ENCODE measurements around the gene SPATA6. TPM values are rescaled to one million over a fixed set of nuclear protein-coding genes. Genes with fewer than 3 reads are reported as not detected.

The SPATA6 gene
- total and polyA plus RNA-seq, 5 donors = 2.4 to 20.7 (median 18.7) TPM

DNA sequence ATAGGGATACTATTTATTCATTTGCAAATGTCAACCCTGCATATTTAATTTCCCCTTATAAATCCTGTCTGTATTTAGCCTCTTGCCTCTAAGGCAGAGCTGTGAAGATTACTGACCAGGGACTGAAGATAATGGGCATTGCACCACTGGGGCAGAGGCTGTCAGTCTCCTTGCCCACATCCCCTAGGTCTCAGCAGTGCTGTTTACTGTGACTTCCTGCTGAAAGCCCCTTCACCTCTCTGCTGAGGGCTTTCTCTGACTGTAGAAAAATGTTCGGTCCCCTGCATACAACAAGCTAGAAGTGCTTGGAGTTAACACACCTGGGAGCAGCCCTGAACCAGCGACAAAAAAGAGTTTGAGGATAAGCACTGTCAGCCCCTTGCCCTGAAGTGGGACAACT lies 220.7 kb downstream of the SPATA6 start:
- Histone ChIP-seq H3K27me3 (ENCODE audit: control insufficient read depth, insufficient read depth) (no peaks in the 10 kb centered on the region), H3K27ac (ENCODE audit: low read length) (no peak overlapping the region), H3K4me1 (ENCODE audit: control insufficient read depth, insufficient read depth, low read length) (peaks cover 7% of the 10 kb centered on the region), H3K9me3 (ENCODE audit: control insufficient read depth, low read length) (no peaks in the 10 kb centered on the region), H3K4me3 (ENCODE audit: low read length) (no peak overlapping the region)
- 85% methylated on average over 2 of the region's 2 CpGs for WGBS
- no peak for DNase-seq
- intact Hi-C loops (cut with DNase I) = no loop called here
- no peak for ATAC-seq

DNA sequence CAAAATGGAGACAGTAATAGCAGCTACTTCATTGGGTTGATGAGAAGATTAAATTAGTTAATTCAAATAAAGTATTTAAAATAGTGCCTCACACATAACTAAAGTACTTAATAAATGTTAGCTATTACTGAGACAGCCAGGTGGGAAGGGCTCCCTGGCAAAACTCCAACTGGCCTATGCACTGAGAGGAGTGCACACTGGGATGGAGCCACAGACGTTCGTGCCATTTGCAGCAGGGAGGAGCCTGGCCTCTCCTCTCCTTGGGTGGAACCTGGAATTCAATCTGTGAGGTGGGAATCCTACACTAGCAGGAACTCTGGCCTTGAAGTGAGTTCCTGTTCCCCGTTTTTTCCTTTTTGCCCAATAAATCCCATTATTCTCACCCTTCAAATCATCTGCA lies 221.4 kb downstream of the SPATA6 start:
- H3K4me1 ChIP-seq (ENCODE audit: control insufficient read depth, insufficient read depth, low read length) = peaks cover 7% of the 10 kb centered on the region
- H3K9me3 ChIP-seq (ENCODE audit: control insufficient read depth, low read length) = no peaks in the 10 kb centered on the region
- DNase-seq (peak in 1 of 3 donors; percentile 44), ATAC-seq (no peak)
- intact Hi-C loops (cut with DNase I) = no loop called here
- WGBS = 44% methylated on average over 3 of the region's 3 CpGs
- no peak overlapping the region for H3K4me3 ChIP-seq (ENCODE audit: low read length)
- no peaks in the 10 kb centered on the region for H3K27me3 ChIP-seq (ENCODE audit: control insufficient read depth, insufficient read depth)
- no peak overlapping the region for H3K27ac ChIP-seq (ENCODE audit: low read length)

DNA sequence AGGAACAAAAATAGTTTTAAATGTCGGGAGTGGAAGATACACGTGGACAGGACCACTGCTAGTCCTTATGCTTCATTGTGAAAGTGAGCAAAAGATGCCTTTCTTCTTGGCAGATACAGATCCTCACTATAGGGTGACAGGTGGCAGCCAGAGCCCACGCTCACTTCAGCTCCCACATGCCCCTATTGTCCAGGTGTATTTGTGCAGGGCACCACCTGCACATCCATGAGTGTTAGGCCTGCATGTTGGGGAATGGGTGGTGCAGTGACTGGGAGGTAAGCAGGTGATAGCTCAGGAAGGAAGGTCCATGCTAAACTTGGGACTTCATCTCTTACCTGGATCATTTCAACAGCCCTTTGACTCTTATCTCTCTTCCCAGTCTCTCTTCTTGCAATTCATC lies 222.1 kb downstream of the SPATA6 start:
- Histone ChIP-seq H3K27me3 (ENCODE audit: control insufficient read depth, insufficient read depth) (no peaks in the 10 kb centered on the region), H3K4me1 (ENCODE audit: control insufficient read depth, insufficient read depth, low read length) (peaks cover 11% of the 10 kb centered on the region), H3K27ac (ENCODE audit: low read length) (no peak overlapping the region), H3K4me3 (ENCODE audit: low read length) (no peak overlapping the region), H3K9me3 (ENCODE audit: control insufficient read depth, low read length) (no peaks in the 10 kb centered on the region)
- intact Hi-C loops (cut with DNase I) = no loop called here
- ATAC-seq (no peak), DNase-seq (no peak)
- 92% methylated on average over 3 of the region's 3 CpGs for WGBS

DNA sequence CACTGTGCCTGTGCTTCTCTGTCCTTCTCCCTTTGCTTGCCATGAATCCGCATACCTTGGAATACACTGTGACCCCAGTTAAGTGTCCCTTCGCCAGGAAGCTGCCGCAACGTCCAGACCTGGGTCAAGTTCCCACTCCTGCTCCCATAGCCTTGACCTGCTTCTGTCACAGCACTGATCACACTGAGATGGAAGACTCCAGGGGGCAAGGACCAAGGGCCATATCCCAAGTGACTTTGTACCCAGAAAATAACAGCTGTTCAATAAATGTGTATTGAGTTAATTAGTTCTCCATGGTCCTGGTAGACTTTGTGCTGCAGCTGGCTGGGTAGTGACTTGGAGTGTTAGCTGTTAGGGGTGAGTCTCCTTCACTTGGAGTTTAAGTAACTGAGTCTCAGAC lies 223.6 kb downstream of the SPATA6 start:
- H3K27ac ChIP-seq (ENCODE audit: low read length) = no peak overlapping the region
- no peaks in the 10 kb centered on the region for H3K9me3 ChIP-seq (ENCODE audit: control insufficient read depth, low read length)
- intact Hi-C loops (cut with DNase I) = no loop called here
- DNase-seq (no peak), ATAC-seq (no peak)
- peaks cover 11% of the 10 kb centered on the region for H3K4me1 ChIP-seq (ENCODE audit: control insufficient read depth, insufficient read depth, low read length)
- WGBS = 87% methylated on average over 4 of the region's 4 CpGs
- no peaks in the 10 kb centered on the region for H3K27me3 ChIP-seq (ENCODE audit: control insufficient read depth, insufficient read depth)
- H3K4me3 ChIP-seq (ENCODE audit: low read length) = no peak overlapping the region

DNA sequence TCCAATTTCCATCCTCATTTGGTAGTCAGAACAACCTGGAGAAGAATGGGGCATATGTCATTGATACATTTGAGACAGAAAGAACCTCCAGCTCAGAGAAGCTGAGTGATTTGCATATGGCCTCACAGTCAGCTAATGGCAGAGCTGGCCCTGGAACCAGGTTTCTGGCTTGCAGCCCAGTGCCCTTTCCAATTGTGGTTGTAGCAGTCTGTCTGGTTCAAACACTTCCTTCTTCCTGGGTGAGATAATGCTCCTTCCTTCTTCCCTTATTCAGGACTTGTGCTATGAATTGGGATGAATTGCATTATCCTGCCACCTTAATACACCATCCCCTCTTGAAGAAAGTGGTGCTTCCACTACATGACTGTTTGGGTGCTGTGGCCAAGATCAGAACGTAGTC lies 225.3 kb downstream of the SPATA6 start:
- Histone ChIP-seq H3K9me3 (ENCODE audit: control insufficient read depth, low read length) (no peaks in the 10 kb centered on the region), H3K4me3 (ENCODE audit: low read length) (no peak overlapping the region), H3K27ac (ENCODE audit: low read length) (no peak overlapping the region), H3K27me3 (ENCODE audit: control insufficient read depth, insufficient read depth) (no peaks in the 10 kb centered on the region), H3K4me1 (ENCODE audit: control insufficient read depth, insufficient read depth, low read length) (peaks cover 11% of the 10 kb centered on the region)
- 77% methylated on average over 1 of the region's 1 CpG for WGBS
- ATAC-seq = peak; percentile 54 to 60
- intact Hi-C loops (cut with DNase I) = no loop called here
- DNase-seq = peak; percentile 51 to 81 (median 74)

Other genes starting within 250 kb of the SPATA6 start
- gene SLC5A9, start 249.5 kb downstream of the SPATA6 start, total RNA-seq = 1 to 10 TPM in 1 of 4 donors, under 1 TPM in 2, not detected in 1; 0.35 to 1.1 (median 0.43) TPM
- 0.11 TPM for gene SLC5A9, start 249.5 kb downstream of the SPATA6 start, polyA plus RNA-seq